ENCODE measurements around the gene NRIP2.

Gene NRIP2

DNA sequence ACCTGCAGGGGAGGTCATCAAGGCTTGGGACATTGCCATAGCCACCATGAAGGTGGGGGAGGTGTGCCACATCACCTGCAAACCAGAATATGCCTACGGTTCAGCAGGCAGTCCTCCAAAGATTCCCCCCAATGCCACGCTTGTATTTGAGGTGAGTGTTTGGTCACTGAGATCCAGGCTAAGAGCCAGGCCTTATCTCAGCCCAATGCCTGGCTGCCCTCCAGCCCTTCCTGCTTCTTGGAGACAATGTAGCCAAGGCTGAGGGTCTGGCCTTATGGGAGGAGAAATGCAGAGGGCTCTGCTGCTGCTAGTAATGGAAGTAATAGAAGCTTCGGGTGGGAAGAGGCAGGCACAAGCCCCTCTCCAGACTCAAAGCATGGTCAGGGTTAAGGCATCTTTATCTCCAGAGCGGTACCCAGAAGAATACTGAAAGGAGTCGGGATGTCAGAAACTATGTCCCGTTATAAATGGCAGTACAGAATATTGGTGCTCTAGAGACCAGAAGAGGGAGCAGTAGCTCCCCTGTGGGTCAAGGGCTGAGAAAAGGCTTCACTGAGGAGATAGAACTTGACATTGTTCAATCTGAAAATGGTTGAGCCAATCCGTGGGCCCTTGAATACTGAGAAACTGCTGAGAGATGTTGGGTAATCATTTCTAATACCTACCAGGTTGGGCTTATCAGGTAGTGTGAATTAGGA, 37.0 kb downstream of the NRIP2 start:
- no peak for DNase-seq (ENCODE audit: low read depth)
- TF ChIP-seq, protein P1, sequence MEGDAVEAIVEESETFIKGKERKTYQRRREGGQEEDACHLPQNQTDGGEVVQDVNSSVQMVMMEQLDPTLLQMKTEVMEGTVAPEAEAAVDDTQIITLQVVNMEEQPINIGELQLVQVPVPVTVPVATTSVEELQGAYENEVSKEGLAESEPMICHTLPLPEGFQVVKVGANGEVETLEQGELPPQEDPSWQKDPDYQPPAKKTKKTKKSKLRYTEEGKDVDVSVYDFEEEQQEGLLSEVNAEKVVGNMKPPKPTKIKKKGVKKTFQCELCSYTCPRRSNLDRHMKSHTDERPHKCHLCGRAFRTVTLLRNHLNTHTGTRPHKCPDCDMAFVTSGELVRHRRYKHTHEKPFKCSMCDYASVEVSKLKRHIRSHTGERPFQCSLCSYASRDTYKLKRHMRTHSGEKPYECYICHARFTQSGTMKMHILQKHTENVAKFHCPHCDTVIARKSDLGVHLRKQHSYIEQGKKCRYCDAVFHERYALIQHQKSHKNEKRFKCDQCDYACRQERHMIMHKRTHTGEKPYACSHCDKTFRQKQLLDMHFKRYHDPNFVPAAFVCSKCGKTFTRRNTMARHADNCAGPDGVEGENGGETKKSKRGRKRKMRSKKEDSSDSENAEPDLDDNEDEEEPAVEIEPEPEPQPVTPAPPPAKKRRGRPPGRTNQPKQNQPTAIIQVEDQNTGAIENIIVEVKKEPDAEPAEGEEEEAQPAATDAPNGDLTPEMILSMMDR (IDR thresholded peaks at IDR 0.05; ENCODE audit: control insufficient read depth, extremely low read depth, insufficient read depth) = no peak
- H3K4me3 ChIP-seq (ENCODE audit: low read depth, low read length) = no peak overlapping the region

DNA sequence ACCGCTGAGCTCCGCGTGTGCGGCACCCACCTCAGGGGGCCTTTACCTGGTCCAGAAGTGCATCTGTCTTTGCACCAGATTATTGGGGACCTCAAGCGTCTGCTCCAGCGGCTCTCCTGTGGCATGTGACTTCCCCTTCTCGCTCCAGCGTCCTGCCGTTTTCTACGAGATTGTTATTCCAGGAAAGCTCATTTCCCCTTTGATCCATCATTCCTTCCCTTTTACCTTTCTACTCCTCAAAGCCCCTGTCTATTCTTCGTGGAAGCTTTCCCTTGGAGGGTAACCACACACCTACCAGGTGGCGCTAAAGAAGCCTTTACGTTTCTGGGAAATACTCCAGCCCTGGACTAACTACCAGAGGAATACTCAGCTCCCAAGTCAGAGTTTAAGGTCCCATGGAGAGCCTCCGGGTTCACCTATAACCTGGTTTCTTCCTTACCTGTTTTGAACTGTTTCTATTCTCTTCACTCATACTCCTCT, 38.6 kb downstream of the NRIP2 start:
- TF ChIP-seq, protein P1 (IDR thresholded peaks at IDR 0.05; ENCODE audit: control insufficient read depth, extremely low read depth, insufficient read depth) = peak; percentile 55
- DNase-seq (ENCODE audit: low read depth) = no peak
- peak overlapping the region; percentile 90 for H3K4me3 ChIP-seq (ENCODE audit: low read depth, low read length)

DNA sequence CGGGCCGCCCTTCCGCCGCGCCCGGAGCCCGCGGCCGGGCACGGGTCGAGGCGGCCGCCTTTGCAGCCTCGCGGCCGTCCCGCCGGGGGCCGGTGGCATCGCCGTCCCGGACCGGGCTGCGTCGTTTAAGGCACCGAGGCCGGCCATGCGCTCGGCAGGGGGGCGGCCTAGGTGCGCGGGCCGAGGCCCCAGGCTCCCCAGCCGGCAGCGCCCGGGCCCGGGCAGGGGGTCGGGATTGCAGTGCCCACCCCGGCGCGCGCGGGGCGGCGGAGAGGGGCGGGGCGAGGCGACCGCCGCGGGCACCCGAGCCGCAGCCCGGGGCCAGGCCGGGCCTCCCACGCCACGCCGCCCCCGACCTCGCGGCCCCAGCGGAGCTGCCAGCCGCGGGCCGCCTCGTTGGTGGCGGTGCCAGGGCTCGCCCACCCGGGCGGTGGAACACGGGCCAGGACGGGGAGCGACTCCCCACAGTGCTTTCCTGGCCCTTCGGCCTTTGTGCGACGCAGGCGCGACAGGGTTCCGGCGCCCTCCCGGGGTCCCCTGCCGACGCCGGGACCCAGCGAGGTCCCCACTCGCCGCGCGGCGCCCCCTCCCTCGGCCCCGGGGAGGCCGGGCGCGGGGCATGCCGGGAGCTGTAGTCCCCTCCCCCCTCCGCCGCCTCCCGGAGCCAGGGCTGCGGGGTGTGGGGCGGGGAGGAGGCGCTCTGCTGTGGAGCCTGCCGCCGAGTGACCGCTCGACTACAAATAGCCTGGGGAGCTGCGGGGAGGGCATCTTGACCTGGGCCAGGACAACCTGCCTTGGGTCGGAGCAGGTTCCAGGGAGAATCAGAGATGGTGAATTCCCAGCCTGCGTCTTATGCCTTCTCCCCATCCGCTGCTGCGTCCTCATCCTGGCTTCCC, 39.3 kb downstream of the NRIP2 start:
- peak overlapping the region; percentile 90 for H3K4me3 ChIP-seq (ENCODE audit: low read depth, low read length)
- no peak for DNase-seq (ENCODE audit: low read depth)
- TF ChIP-seq, protein P1 (IDR thresholded peaks at IDR 0.05; ENCODE audit: control insufficient read depth, extremely low read depth, insufficient read depth) = no peak

DNA sequence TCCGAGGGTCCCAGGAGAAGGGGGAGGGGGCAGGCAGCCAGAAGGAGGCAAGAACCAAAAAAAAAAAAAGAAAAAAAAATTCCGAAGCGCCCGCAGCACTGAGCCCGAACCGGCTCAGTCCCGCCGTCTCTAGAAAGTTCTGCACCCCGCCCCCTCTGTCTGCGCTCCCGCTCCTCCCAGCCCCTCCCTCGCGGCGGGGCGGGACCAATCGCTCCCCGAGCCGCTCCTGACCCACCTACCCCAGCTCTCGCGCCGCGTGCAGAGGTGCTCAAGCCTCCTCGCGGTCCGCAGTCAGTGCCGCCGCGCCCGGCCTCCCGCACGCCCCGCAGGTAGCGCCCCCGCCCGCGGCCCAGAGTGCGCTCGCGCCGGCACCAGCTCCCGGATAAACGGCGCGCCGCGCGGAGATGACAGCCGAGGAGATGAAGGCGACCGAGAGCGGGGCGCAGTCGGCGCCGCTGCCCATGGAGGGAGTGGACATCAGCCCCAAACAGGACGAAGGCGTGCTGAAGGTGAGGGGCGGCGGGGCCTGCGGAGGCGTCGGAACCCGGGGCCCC, 40.0 kb downstream of the NRIP2 start, which contains the start of gene FKBP4:
Gene FKBP4 (plus strand): TSS at position 235 of the 554 bp plus-strand sequence. CDS start 170 bp downstream, at position 405.
- TF ChIP-seq, protein P1 (IDR thresholded peaks at IDR 0.05; ENCODE audit: control insufficient read depth, extremely low read depth, insufficient read depth) = no peak

DNA sequence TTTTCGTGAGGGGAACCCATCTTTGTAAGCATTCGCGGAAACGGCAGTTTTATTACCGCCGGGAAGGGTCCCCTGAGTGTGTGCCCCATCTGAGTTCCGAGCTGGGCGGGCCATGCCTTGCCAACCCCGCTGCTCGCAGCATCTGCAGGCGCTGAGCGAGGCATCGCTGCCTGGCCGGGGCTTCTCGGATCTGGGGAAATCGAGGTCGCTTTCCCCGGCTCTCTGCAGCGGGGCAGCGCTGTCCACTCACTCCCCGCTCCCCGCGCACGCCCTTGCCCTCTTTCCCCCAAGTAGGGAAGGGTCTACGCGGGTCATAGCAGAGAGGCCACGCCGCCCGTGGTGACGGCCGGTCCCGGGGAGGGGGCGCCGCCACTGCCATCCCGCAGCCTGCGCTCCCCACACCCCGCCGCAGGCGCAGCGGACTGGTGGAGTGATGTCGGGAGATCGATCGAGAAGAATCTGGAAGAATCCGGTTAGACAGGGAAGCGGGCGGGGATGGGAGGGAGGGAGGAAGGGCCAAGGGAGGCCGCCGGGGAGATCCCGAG, 40.6 kb downstream of the NRIP2 start:
- TF ChIP-seq, protein P1 (IDR thresholded peaks at IDR 0.05; ENCODE audit: control insufficient read depth, extremely low read depth, insufficient read depth) = no peak
- peak overlapping the region; percentile 90 for H3K4me3 ChIP-seq (ENCODE audit: low read depth, low read length)
- no peak for DNase-seq (ENCODE audit: low read depth)

More for the DNA sequence above, 40.0 kb downstream of the NRIP2 start, which contains the start of gene FKBP4:
- DNase-seq (ENCODE audit: low read depth) = no peak
- H3K4me3 ChIP-seq (ENCODE audit: low read depth, low read length) = peak within 1 kb of the TSS; percentile 90

DNA sequence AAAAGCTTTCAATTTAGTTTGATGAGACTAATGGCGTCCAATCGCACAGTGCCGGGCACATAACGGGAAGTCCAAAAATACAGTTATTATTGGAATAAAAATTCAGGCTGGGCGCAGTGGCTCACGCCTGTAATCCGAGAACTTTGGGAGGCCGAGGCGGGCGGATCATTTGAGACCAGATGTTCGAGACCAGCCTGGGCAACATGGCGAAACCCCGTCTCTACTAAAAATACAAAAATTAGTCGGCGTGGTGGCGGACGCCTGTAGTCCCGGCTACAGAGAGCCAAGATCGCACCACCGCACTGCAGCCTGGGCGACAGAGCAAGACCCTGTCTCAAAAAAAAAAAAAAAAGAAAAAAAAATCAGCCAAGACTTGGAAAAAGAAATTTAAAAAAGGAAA, 41.3 kb downstream of the NRIP2 start:
- no peak overlapping the region for H3K4me3 ChIP-seq (ENCODE audit: low read depth, low read length)
- TF ChIP-seq, protein P1 (IDR thresholded peaks at IDR 0.05; ENCODE audit: control insufficient read depth, extremely low read depth, insufficient read depth) = no peak
- no peak for DNase-seq (ENCODE audit: low read depth)

Measured in LNCaP clone FGC (cell line).